ENCODE data around the gene LAMTOR2.

The LAMTOR2 gene

DNA sequence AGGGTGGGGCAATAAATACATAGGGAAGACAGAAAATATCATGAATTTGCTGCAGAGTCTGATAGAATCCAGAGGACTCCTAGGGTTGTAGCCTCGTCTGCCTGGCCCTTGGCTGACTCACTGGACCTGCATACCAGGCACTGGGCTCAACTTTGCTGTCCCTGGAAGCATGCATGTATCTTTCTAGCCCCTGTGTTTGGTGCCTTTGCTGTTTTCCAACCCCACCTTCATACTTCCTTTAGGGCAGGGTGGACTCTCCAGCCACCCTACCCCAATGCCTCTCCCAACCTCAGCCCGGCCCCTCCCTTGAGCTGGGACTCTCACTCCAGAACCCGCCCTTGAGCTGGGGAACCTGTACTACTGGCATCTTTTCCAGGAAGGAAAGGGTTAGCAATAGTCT is 7.6 kb downstream of the LAMTOR2 start:
- TF ChIP-seq, protein P1, sequence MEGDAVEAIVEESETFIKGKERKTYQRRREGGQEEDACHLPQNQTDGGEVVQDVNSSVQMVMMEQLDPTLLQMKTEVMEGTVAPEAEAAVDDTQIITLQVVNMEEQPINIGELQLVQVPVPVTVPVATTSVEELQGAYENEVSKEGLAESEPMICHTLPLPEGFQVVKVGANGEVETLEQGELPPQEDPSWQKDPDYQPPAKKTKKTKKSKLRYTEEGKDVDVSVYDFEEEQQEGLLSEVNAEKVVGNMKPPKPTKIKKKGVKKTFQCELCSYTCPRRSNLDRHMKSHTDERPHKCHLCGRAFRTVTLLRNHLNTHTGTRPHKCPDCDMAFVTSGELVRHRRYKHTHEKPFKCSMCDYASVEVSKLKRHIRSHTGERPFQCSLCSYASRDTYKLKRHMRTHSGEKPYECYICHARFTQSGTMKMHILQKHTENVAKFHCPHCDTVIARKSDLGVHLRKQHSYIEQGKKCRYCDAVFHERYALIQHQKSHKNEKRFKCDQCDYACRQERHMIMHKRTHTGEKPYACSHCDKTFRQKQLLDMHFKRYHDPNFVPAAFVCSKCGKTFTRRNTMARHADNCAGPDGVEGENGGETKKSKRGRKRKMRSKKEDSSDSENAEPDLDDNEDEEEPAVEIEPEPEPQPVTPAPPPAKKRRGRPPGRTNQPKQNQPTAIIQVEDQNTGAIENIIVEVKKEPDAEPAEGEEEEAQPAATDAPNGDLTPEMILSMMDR (IDR thresholded peaks at IDR 0.05; ENCODE audit: low read depth, low read length), result no peak
- no peak overlapping the region for H3K4me3 ChIP-seq (replicated peaks in 1 of 2; ENCODE audit: low read depth in 2 of 2, low read length in 2 of 2)
- no peak for DNase-seq (ENCODE audit: low read depth in 2 of 2)

DNA sequence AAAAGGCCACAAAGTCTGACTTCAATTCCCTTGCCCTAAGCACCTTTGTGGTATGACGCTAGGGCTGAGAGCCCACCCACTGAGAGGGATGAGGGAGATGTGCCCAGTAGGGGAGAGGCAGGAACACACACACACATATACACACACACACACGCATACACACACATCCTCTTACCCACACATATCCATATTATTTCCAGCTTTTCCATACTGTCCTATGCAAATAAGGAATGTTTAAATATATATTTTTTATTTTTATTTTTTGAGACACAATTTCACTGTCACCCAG is 9.4 kb downstream of the LAMTOR2 start:
- TF ChIP-seq, protein P1 (IDR thresholded peaks at IDR 0.05; ENCODE audit: low read depth, low read length), result no peak
- peak in 1 of 2 donors; percentile 47 for DNase-seq (ENCODE audit: low read depth in 2 of 2)
- no peak overlapping the region for H3K4me3 ChIP-seq (replicated peaks in 1 of 2; ENCODE audit: low read depth in 2 of 2, low read length in 2 of 2)

DNA sequence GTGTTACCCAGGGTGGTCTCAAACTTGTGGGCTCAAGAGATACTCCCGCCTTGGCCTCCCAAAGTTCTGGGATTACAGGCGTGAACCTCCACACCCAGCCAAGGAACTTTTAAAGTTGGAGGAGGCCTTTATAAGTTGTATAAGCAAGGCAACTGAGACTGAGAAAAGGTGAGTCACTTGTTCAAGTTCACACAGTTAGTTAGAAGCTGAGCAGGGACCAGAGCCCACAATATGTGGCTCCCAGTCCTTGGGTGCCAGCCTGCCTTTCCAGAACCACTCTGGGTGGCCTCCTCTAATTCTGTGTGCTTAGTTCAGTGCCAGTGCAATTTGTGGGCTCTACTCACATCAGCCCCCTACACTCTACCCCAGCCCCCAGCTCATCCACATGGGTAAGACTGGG is 10.0 kb downstream of the LAMTOR2 start:
- DNase-seq (ENCODE audit: low read depth in 2 of 2), result no peak
- TF ChIP-seq, protein P1 (IDR thresholded peaks at IDR 0.05; ENCODE audit: low read depth, low read length), result no peak
- H3K4me3 ChIP-seq (replicated peaks in 1 of 2; ENCODE audit: low read depth in 2 of 2, low read length in 2 of 2), result no peak overlapping the region

DNA sequence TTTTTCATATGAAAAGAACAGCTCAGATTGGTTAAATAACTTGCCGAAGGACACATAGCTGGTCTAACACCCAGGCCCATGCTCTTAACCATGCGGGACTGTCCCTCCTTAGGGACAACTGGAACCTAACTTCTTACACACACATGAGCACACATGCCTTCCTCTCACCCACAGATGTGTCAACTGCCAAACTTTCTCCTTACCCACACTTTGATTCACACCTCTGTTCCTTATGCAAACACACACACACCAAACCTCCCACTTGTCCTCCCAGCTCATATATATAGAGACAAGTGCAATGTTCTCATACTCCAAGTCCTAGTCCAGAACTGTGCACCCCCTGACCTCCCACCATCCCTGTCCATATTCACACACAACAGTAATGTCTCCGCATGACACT is 10.6 kb downstream of the LAMTOR2 start:
- DNase-seq (ENCODE audit: low read depth in 2 of 2), result no peak
- TF ChIP-seq, protein P1 (IDR thresholded peaks at IDR 0.05; ENCODE audit: low read depth, low read length), result no peak

DNA sequence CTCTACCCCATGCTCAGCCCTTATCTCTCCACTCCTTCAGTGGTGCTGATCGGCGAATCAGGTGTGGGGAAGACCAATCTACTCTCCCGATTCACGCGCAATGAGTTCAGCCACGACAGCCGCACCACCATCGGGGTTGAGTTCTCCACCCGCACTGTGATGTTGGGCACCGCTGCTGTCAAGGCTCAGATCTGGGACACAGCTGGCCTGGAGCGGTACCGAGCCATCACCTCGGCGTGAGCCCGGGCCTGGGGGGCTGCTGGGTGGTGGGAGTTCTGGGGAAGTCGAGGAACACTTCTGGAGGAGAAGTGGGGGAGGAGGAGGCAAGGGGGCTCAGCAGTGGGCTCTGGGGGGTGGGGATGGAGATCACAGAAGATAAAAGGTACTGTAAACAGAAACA is 11.3 kb downstream of the LAMTOR2 start:
- TF ChIP-seq, protein P1 (IDR thresholded peaks at IDR 0.05; ENCODE audit: low read depth, low read length), result no peak
- DNase-seq (ENCODE audit: low read depth in 2 of 2), result no peak

More for the DNA sequence above, 10.6 kb downstream of the LAMTOR2 start:
- no peak overlapping the region for H3K4me3 ChIP-seq (replicated peaks in 1 of 2; ENCODE audit: low read depth in 2 of 2, low read length in 2 of 2)

DNA sequence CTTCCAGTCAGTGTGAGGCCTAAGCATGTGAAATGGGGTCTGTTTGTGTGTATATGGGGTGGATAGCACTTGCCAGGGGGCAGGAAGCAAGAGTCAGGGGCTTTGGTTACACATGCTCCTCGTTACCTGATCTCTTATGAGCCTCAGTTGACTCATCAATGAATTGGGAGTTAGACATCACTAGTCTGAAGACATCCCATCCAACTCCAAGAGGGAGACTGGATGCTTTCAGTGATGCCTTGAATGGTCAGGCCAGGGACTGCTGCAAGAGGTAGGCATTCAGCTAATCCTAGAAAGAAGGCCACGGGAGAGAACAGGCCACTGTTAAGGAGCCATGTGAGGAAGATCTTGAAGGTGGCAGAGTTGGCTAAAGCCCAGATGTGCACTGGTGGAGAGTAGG is 12.7 kb downstream of the LAMTOR2 start:
- no peak for DNase-seq (ENCODE audit: low read depth in 2 of 2)
- TF ChIP-seq, protein P1 (IDR thresholded peaks at IDR 0.05; ENCODE audit: low read depth, low read length), result no peak
- no peak overlapping the region for H3K4me3 ChIP-seq (replicated peaks in 1 of 2; ENCODE audit: low read depth in 2 of 2, low read length in 2 of 2)

More for the DNA sequence above, 11.3 kb downstream of the LAMTOR2 start:
- no peak overlapping the region for H3K4me3 ChIP-seq (replicated peaks in 1 of 2; ENCODE audit: low read depth in 2 of 2, low read length in 2 of 2)
